ENCODE results near the gene SAMD8.

- TF ChIP-seq POLR2AphosphoS5 (IDR thresholded peaks at IDR 0.05; ENCODE audit: low read depth, low read length) (no peak), SIN3A (IDR thresholded peaks at IDR 0.05; ENCODE audit: borderline replicate concordance, insufficient read depth, low read depth, low read length) (no peak)
- TF ChIP-seq, protein P1, sequence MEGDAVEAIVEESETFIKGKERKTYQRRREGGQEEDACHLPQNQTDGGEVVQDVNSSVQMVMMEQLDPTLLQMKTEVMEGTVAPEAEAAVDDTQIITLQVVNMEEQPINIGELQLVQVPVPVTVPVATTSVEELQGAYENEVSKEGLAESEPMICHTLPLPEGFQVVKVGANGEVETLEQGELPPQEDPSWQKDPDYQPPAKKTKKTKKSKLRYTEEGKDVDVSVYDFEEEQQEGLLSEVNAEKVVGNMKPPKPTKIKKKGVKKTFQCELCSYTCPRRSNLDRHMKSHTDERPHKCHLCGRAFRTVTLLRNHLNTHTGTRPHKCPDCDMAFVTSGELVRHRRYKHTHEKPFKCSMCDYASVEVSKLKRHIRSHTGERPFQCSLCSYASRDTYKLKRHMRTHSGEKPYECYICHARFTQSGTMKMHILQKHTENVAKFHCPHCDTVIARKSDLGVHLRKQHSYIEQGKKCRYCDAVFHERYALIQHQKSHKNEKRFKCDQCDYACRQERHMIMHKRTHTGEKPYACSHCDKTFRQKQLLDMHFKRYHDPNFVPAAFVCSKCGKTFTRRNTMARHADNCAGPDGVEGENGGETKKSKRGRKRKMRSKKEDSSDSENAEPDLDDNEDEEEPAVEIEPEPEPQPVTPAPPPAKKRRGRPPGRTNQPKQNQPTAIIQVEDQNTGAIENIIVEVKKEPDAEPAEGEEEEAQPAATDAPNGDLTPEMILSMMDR (IDR thresholded peaks at IDR 0.05), result no peak
These were observed 38.7 kb upstream of the SAMD8 start for GRCh38 chr10:75072727-75073126.

Data from Panc1 (cell line).